GM12864 (cell line): ENCODE measurements around the gene ZNF598.

Experiments
- DNase-seq: peaks from one replicate; pipeline ENCODE4 v3.0.0-alpha.2; 2011; ENCODE audit warnings: low read depth
- H3K4me3 ChIP-seq: 2 replicates; pipeline ENCODE4 v1.5.1; 2011; ENCODE audit warnings: mild to moderate bottlenecking, low read depth, low read length, control low read depth
- CTCF ChIP-seq: IDR thresholded peaks from 2 replicates; pipeline ENCODE4 v1.5.1; 2011; ENCODE audit warnings: low read depth, mild to moderate bottlenecking, moderate library complexity, low read length, control low read depth, inconsistent platforms; ENCODE audit errors: missing control alignments

Gene ZNF598

GRCh38 chr16:2040041-2040786 is 30.6 kb upstream of the ZNF598 start:
- H3K4me3 ChIP-seq, result no peak overlapping the region
- no peak for DNase-seq
- TF ChIP-seq CTCF, result no peak

- no peak overlapping the region for H3K4me3 ChIP-seq
- no peak for TF ChIP-seq CTCF
- DNase-seq, result no peak
Measured at GRCh38 chr16:2039274-2040031, 29.8 kb upstream of the ZNF598 start.

GRCh38 chr16:2038382-2039231 is 29.0 kb upstream of the ZNF598 start:
- no peak overlapping the region for H3K4me3 ChIP-seq
- no peak for TF ChIP-seq CTCF
- DNase-seq, result no peak

- H3K4me3 ChIP-seq, result no peak overlapping the region
- no peak for DNase-seq
- TF ChIP-seq CTCF, result no peak
Measured at GRCh38 chr16:2037647-2038381, 28.2 kb upstream of the ZNF598 start.

- H3K4me3 ChIP-seq, result no peak overlapping the region
- no peak for TF ChIP-seq CTCF
- no peak for DNase-seq
Measured at GRCh38 chr16:2037115-2037514, 27.5 kb upstream of the ZNF598 start.

GRCh38 chr16:2036200-2036966 is 26.8 kb upstream of the ZNF598 start:
- no peak for TF ChIP-seq CTCF
- no peak overlapping the region for H3K4me3 ChIP-seq
- DNase-seq, result no peak
